ENCODE results near the gene ELK4.

Gene ELK4

GRCh38 chr1:205631768-205632668 lies at the start of gene ELK4:
Gene ELK4 (minus strand): TSS chr1:205632011. CDS start chr1:205623882, 8,129 bp downstream.
- peak; percentile 96 for DNase-seq (ENCODE audit: low read depth)

DNA sequence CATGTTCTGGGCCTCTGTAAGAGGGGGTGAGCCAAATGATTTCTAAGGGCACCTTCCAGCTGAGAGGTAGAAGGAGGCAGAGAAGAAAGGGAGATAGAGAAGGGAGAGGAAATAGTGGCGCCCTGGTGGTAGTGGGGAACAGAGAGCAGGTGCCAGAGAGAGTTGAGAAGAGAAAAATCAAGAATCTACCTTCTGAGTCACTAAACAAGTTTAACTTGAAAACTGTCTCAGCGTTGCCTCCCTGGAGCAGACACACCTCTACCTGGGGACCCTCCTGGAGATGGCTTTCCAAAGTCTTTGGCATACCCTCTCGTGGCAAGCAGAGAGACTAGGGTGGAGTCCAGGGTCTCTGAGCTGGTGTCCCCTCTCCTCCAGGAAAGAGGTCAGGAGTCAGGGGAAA lies 49.6 kb upstream of the ELK4 start:
- no peak for DNase-seq (ENCODE audit: low read depth)

GRCh38 chr1:205680073-205680851 lies 48.5 kb upstream of the ELK4 start, which contains the start of gene SLC45A3:
Gene SLC45A3 (minus strand): TSS chr1:205680509. CDS start chr1:205664656, 15,853 bp downstream.
- DNase-seq (ENCODE audit: low read depth), result no peak

- DNase-seq (ENCODE audit: low read depth), result no peak
These were observed 46.7 kb upstream of the ELK4 start for GRCh38 chr1:205678286-205679111.

DNA sequence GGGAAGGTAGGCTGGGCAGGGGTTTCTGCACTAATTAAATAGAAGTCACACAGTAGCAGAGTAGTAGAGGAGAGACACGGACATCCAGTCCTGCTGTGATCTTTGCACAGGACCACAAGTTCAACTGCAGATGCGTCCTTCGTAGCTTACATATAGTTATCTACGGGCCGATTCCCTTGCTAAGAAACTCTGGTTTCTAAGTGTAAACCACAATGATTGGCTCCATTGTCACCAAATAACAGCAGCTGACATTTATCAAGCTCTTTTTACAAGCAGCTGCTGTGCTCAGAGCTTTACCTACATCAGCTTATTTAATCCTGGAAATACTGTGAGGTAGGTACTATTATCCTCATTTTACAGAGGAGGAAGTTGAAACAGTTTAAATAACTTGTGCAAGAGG lies 45.4 kb upstream of the ELK4 start:
- DNase-seq (ENCODE audit: low read depth), result no peak

- DNase-seq (ENCODE audit: low read depth), result no peak
These were observed 44.8 kb upstream of the ELK4 start for GRCh38 chr1:205676597-205676996.

- no peak for DNase-seq (ENCODE audit: low read depth)
These were observed 44.2 kb upstream of the ELK4 start for GRCh38 chr1:205676002-205676401.

DNA sequence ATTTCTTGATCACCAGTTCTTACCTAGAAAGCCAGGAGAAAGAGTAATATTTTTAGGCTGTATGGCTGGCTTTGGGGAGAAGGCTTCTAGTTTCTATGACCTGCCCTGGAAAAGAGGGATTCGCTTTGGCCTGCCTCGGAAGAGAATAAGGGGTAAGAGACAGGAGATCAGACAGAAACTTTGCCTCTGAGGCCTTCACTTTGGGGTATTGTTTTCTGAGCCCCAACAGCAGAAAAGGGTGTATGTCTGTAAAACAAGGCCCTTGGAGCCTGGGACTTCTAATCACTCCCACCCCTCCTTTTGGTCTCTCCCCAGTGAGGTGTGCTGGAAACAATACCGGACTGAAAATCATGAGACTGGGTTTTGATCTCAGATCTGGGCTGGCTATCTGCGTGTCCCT lies 43.4 kb upstream of the ELK4 start:
- no peak for DNase-seq (ENCODE audit: low read depth)

- DNase-seq (ENCODE audit: low read depth), result no peak
These were observed 41.2 kb upstream of the ELK4 start for GRCh38 chr1:205672970-205673369.

DNA sequence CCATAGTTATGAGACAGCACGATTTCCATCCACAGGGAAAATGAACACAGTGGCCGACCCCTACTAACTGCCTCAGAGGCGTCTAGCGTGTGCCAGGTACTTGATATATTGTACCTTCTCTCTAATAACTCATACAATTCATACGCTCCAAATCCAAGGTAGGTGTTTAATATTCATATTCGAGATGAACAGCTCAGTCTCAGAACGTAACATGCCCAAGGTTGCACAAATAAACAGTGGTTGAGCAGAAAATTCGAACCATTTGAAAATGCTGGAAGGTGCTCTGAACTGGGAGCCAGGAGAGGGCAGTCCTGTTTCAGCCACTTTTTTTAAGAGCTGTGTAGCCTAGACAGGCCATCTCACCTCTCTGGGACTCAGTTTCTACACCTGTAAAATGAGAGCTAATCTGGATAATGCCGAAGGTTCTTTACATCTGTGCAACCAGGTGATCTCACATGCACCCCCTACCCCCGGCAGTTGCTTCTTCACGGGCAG lies 40.6 kb upstream of the ELK4 start:
- no peak for DNase-seq (ENCODE audit: low read depth)

DNA sequence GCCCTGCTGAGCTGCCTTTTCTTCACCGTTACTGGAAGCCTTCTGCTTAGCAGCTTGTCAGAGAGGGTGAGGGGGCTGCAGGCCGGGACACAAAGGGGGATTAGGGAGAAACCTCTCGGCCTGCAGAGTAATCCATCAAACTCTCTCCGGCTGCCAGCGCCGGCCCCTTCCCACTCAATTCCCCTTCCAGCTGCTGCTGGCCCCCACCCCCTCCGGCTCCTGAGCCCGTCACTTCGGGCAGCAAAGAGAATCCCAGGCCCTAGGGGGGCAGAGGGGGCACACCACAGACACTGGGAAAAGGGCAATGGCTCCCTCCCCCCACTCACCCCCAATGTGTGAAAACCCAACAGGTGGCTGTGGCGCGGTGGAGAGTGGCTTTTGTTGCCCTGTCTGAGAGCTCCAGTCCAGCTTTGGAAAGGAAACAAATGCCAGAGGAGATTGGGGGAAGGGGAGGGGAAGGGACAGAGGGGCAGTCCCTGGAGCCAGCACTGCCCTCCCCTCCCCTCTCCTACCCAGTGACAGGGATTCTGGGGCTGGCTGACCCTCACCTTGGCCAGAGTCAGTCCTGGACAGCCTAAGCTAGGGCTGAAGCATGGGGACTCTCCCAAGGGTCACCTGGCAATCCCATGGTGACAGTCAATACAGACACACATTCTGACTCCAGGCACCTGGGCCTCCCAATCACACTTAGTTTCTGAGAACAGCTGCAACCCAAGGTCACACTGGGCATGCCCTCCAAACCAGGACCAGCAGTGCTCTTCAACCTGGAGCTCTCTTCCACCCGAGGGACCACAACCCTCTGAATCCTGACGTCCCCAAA lies 39.0 kb upstream of the ELK4 start:
- DNase-seq (ENCODE audit: low read depth), result no peak

GRCh38 chr1:205670150-205670446 lies 38.3 kb upstream of the ELK4 start:
- DNase-seq (ENCODE audit: low read depth), result no peak

- DNase-seq (ENCODE audit: low read depth), result no peak
These were observed 37.7 kb upstream of the ELK4 start for GRCh38 chr1:205669341-205670149.

DNA sequence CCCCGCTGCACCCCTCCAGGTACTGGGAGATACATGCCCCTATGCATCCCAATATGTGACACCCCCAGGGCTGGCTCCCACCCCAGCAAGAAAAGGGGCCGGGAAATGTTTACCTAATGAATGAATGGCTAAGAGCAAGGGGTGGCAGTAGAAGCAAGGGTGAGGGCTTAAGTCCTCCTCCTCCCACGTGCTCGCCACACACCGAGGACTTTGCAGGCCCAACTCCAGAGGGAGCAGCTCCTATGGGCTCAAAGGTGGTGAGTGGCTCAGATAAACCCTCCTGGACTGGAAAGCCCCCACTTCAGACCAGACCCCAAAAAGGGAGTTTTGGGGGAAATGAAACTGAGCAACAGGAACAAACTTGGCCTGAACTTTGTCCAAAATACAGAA lies 37.1 kb upstream of the ELK4 start:
- no peak for DNase-seq (ENCODE audit: low read depth)

DNA sequence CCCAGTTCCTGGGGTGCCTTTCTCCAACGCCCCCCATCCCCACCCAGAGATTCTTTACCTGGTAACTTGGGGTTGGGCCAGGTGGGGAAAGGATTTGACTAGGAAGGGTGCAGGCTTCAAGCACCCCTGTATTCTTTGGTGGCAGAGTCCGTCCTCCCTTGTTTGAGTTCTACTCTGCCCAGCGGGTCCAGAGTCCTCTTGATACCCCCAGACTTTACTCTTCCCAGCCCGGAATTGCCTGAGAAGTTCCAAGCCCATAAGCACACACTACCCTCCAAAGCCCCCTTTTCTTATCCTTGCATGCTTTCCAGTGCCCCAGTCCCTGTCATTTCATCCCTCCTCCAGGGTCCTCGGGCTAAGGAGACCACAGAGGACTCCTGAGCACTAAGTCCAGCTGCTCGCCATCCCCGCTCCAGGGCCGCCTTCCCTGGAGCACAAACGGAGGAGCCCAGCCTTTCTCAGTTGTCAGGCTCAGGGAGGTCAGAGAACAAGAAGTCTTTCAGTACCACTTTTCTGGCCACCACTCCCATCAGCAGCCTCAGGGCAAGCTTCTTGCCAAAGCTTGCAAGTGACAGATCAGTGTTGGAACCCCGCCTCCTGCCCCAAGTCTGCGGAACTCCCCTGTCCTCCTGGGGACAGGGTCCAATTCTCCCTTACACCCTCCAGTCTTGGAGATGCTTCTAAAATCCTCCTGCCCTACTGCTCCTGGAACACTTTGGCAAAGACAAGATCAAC lies 36.3 kb upstream of the ELK4 start:
- DNase-seq (ENCODE audit: low read depth), result no peak

- no peak for DNase-seq (ENCODE audit: low read depth)
These were observed 34.8 kb upstream of the ELK4 start for GRCh38 chr1:205666372-205667166.

GRCh38 chr1:205665201-205666045 lies 33.6 kb upstream of the ELK4 start:
- DNase-seq (ENCODE audit: low read depth), result no peak

Measured in stromal cell of bone marrow (primary cell).